HG02884 (cell line): ENCODE data around the gene SIRPD.

Experiments
- ATAC-seq: cut with Tn5 transposase; IDR thresholded peaks from one replicate; pipeline ENCODE4 v1.9.1; 2021; ENCODE audit warnings: mild to moderate bottlenecking, moderate library complexity; ENCODE audit not compliant: unreplicated experiment

SIRPD gene

DNA sequence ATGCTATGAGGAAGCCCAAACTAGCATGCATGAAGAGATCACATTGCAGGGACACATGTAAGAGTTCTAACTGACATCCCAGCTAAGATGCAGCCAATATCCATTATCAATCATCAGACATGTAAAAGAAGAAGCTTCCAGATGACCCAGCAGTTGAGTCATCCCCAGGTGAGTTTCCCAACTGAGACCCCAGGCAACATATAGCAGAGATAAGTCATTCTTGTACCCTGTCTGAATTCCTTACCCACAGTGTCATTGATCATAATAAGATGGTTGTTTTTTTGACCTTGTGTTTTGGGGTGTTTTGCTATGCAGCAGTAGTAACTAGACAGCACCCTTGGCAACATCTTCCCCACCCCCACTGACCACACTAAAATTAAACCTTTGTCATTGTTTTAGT, 18.9 kb downstream of the SIRPD start:
- ATAC-seq = no peak

DNA sequence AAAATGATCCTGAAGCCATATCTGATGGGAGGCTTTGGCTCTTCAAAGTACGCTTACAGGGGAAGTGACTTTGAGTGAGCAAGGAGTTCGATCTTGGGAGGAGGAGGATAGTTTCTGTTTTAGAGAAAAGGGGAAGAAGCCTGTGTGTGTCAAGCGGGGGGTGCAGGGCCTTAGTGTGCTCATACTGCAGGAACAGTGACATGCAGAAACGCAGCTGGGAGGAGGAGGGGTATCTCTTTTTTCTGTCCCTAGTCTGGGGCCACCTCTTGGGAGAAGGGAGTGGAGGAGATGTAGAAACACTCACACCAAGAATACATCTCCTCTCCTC, 19.8 kb downstream of the SIRPD start:
- no peak for ATAC-seq

- no peak for ATAC-seq
These were observed 20.4 kb downstream of the SIRPD start for GRCh38 chr20:1536893-1537730.

DNA sequence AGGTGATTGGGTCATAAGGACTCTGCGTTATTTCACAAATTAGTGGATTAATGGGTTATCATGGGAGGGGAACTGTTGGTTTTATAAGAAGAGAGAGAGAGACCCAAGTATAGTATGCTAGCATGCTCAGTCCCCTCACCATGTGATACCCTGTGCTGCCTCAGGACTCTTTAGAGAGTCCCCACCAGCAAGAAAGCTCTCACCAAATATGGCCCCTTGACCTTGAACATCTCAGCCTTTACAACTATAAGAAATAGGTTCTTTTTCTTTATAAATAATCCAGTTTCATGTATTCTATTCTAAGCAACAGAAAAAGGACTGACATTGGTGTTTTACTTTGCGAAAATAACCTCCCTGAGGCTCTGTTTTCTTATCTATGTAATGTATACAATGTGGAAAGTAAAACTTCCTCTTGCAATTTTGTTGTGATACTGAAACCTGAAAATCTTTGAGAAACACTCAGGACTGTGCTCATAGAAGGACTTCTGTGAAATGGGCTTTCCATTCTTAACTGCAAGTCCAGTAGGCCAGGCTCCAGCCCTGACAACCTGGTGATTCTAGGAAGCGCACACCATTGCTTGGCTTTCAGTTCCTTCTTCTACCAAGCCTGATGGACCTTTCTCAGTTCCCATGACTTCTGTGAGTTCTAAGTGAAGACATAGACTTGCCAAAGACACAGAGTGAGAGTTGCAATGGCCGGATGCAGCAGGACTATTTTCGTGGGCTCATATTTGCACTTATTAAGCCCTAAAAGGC, 21.9 kb downstream of the SIRPD start:
- peak; percentile 73 for ATAC-seq

GRCh38 chr20:1534526-1534925, 23.0 kb downstream of the SIRPD start:
- ATAC-seq = no peak

DNA sequence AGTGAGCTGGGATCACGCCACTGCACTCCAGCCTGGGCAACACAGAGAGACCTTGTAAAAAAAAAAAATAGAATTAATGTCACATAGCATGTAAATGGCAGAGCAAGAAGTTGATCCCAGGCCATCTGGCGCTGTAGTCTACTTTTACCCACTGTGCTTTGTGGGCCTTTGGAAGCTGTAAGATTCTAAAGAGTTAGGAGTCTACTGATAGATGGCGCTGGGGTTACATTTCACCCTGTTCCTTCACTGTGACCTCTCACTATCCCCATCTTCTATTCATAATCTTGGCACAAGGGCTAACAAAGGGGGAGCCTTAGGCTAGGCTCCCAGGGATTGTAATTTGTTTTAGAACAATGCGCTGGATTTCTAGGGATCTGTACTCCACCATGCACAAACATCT, 24.4 kb downstream of the SIRPD start:
- no peak for ATAC-seq

- ATAC-seq = no peak
These were observed 28.7 kb downstream of the SIRPD start for GRCh38 chr20:1528811-1529210.

GRCh38 chr20:1527923-1528322, 29.6 kb downstream of the SIRPD start:
- ATAC-seq = no peak

GRCh38 chr20:1526896-1527295, 30.6 kb downstream of the SIRPD start:
- no peak for ATAC-seq

GRCh38 chr20:1526310-1526709, 31.2 kb downstream of the SIRPD start:
- no peak for ATAC-seq

DNA sequence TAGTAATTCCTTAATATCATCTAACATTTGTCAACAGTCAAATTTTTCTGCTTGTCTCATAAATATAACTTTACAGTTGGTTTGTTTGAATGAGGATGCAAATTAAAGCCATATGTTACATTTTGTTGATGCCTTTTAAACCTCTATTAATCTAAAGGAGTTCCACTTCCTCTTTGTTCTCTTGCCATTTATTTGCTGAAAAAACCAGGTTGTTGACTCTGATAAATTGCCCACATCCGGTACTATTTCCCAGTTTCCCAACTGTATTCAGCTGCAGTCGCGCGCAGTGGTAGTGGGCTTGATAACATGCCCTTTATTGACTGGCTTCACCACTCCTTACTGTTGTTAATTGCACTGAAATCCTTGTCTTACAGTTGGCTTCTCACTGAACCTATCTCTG, 33.5 kb downstream of the SIRPD start:
- ATAC-seq = no peak

GRCh38 chr20:1517010-1517409, 40.5 kb downstream of the SIRPD start:
- no peak for ATAC-seq

GRCh38 chr20:1513801-1514200, 43.7 kb downstream of the SIRPD start:
- ATAC-seq = no peak

GRCh38 chr20:1509237-1509636, 48.3 kb downstream of the SIRPD start:
- no peak for ATAC-seq

DNA sequence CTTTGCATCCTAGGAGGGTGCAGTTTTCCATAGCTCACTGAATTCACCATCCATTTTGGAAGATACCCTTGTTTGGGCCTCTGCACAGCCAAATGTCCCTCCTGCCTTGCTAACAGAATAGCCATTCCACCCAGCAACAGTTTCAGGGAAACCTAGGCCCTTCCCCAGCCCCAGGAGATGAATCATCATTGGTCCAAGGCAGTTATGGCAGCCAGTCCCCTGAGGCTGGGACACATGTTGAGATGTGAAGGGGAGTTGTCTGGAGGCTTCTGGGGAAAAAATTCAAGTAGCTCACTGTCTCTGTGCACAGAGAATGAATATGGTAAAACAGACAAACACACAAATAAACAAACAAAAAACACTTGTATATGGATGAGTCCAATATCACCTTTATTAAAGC, 48.9 kb downstream of the SIRPD start:
- no peak for ATAC-seq

- no peak for ATAC-seq
These were observed 50.2 kb downstream of the SIRPD start for GRCh38 chr20:1507276-1507675.

- ATAC-seq = no peak
These were observed 51.6 kb downstream of the SIRPD start for GRCh38 chr20:1505871-1506270.

- no peak for ATAC-seq
These were observed 52.1 kb downstream of the SIRPD start for GRCh38 chr20:1505361-1505760.

GRCh38 chr20:1503564-1504227, 53.8 kb downstream of the SIRPD start:
- peak; percentile 88 for ATAC-seq

GRCh38 chr20:1500496-1500895, 57.0 kb downstream of the SIRPD start:
- ATAC-seq = no peak

DNA sequence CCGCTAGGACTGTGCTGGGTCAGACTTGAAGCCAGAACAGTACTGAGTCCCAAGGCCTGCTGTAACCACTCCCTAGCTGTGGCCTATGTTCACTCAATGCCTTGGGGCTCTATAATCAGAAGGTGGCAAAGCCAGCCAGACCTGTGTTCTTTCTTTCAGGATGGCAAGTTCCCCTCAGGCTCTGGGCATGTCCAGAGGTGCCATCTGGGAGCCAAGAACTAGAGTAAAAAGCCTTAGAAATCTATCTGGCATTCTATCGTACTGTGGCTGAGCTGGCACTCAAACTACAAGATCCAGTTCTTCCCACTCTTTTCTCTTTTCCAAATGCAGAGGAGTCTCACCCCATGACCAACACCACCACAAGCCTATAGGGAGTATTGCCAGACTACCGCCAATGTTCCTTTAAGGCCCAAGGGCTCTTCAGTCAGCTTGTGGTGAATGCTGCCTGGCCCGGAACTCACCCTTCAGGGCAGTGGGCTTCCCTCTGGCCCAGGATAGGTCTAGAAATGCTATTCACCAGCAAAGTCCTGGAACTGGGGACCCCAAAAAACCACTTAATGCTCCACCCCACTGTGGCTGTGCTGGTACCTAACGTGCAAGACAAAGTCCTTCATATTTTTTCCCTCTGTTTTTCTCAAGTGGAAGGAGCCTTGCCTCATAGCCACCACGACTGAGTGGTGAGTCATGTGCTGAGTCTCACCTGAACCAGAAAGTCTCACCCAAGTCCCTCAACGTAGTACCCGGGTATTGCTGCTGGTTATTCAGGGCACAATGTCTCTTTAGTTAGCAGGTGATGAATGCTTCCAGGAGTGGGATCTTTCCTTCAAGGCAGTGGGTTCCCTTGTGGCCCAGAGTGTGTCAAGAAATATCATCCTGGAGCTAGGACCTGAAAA, 57.7 kb downstream of the SIRPD start:
- no peak for ATAC-seq
